ENCODE data around the gene MMP12. TPM values are rescaled to one million over a fixed set of nuclear protein-coding genes. Genes with fewer than 3 reads are reported as not detected.

MMP12 gene
- total and polyA plus RNA-seq, 2 experiments from 2014 or later = not detected

DNA sequence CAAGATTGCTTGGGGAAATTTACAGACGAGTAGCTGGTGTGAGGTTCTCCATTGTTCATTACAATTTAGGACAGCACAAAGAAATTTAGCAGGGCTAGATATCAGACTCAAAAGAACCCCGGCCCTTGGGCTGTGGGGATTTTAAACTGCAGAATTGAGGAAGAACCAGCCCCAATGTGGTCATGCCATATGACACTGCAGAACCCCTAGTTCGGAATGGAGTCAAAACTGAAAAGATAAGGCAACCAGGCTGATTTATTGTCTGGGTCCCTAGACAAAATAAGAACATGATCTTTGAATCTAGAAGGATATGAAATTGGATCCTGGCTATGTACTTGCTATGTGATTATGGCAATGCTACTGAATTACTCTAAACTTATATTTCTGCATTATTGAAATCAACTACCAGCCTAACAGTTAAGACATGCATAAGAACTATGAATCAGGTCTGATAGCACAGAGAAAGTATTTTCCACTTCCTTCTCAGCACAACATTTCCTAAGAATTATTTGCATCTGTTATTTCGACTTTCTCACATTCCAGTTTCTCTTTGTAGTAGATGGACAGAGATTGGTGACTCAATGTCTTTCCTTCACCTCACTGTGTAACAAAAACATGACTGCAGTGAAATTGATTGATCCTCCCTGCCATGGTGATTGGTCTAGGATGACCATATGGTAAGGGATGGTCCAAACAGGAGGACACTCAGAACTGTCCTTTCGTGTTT lies 44.6 kb downstream of the MMP12 start:
- no peak for ATAC-seq
- Histone ChIP-seq H3K4me2 (no peak overlapping the region), H3K4me3 (no peak overlapping the region), H3K27ac (ENCODE audit: low read depth) (no peak overlapping the region), H3K27me3 (ENCODE audit: insufficient read depth) (no peaks in the 10 kb centered on the region), H3K9me2 (ENCODE audit: insufficient read depth) (no peaks in the 10 kb centered on the region), H3K36me3 (ENCODE audit: insufficient read depth) (no peaks in the 10 kb centered on the region), H3F3A (replicated peaks; ENCODE audit: low read depth) (no peaks in the 10 kb centered on the region), H2AFZ (peak overlapping the region; percentile 40; the same call in 1 of the 2 replicates), H3K4me1 (ENCODE audit: insufficient read depth) (no peaks in the 10 kb centered on the region), H3K79me2 (replicated peaks; ENCODE audit: insufficient read depth) (no peaks in the 10 kb centered on the region), H4K20me1 (replicated peaks; ENCODE audit: insufficient read depth) (no peaks in the 10 kb centered on the region)
- no peak overlapping the region for H3K4me3 Mint-ChIP-seq
- no peaks in the 10 kb centered on the region for H3K27me3 Mint-ChIP-seq (ENCODE audit: insufficient read depth, low read depth, poor library complexity)
- no peak for TF ChIP-seq STAT1 (IDR thresholded peaks at IDR 0.05; ENCODE audit: unreplicated experiment)
- TF ChIP-seq, protein P1, sequence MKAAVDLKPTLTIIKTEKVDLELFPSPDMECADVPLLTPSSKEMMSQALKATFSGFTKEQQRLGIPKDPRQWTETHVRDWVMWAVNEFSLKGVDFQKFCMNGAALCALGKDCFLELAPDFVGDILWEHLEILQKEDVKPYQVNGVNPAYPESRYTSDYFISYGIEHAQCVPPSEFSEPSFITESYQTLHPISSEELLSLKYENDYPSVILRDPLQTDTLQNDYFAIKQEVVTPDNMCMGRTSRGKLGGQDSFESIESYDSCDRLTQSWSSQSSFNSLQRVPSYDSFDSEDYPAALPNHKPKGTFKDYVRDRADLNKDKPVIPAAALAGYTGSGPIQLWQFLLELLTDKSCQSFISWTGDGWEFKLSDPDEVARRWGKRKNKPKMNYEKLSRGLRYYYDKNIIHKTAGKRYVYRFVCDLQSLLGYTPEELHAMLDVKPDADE (IDR thresholded peaks at IDR 0.05) = no peak
- TF ChIP-seq EZH2phosphoT487 (IDR thresholded peaks at IDR 0.05; ENCODE audit: unreplicated experiment) = no peak
- TF ChIP-seq JUNB (IDR thresholded peaks at IDR 0.05; ENCODE audit: unreplicated experiment) = no peak
- TF ChIP-seq, protein P2, sequence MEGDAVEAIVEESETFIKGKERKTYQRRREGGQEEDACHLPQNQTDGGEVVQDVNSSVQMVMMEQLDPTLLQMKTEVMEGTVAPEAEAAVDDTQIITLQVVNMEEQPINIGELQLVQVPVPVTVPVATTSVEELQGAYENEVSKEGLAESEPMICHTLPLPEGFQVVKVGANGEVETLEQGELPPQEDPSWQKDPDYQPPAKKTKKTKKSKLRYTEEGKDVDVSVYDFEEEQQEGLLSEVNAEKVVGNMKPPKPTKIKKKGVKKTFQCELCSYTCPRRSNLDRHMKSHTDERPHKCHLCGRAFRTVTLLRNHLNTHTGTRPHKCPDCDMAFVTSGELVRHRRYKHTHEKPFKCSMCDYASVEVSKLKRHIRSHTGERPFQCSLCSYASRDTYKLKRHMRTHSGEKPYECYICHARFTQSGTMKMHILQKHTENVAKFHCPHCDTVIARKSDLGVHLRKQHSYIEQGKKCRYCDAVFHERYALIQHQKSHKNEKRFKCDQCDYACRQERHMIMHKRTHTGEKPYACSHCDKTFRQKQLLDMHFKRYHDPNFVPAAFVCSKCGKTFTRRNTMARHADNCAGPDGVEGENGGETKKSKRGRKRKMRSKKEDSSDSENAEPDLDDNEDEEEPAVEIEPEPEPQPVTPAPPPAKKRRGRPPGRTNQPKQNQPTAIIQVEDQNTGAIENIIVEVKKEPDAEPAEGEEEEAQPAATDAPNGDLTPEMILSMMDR (conservative IDR thresholded peaks at IDR 0.05; ENCODE audit: low read depth in 2 of 2) = no peak
- TF ChIP-seq POLR2AphosphoS5 (IDR thresholded peaks at IDR 0.05; ENCODE audit: low read depth) = no peak
- no peak for TF ChIP-seq NANOG (IDR thresholded peaks at IDR 0.05; ENCODE audit: borderline replicate concordance)
- no peak for TF ChIP-seq ZNF331 (CRISPR knock-in tag; IDR thresholded peaks at IDR 0.05; ENCODE audit: low read depth)
- TF ChIP-seq EZH2 (IDR thresholded peaks at IDR 0.05; ENCODE audit: low read depth, unreplicated experiment) = no peak
- TF ChIP-seq, protein P3, sequence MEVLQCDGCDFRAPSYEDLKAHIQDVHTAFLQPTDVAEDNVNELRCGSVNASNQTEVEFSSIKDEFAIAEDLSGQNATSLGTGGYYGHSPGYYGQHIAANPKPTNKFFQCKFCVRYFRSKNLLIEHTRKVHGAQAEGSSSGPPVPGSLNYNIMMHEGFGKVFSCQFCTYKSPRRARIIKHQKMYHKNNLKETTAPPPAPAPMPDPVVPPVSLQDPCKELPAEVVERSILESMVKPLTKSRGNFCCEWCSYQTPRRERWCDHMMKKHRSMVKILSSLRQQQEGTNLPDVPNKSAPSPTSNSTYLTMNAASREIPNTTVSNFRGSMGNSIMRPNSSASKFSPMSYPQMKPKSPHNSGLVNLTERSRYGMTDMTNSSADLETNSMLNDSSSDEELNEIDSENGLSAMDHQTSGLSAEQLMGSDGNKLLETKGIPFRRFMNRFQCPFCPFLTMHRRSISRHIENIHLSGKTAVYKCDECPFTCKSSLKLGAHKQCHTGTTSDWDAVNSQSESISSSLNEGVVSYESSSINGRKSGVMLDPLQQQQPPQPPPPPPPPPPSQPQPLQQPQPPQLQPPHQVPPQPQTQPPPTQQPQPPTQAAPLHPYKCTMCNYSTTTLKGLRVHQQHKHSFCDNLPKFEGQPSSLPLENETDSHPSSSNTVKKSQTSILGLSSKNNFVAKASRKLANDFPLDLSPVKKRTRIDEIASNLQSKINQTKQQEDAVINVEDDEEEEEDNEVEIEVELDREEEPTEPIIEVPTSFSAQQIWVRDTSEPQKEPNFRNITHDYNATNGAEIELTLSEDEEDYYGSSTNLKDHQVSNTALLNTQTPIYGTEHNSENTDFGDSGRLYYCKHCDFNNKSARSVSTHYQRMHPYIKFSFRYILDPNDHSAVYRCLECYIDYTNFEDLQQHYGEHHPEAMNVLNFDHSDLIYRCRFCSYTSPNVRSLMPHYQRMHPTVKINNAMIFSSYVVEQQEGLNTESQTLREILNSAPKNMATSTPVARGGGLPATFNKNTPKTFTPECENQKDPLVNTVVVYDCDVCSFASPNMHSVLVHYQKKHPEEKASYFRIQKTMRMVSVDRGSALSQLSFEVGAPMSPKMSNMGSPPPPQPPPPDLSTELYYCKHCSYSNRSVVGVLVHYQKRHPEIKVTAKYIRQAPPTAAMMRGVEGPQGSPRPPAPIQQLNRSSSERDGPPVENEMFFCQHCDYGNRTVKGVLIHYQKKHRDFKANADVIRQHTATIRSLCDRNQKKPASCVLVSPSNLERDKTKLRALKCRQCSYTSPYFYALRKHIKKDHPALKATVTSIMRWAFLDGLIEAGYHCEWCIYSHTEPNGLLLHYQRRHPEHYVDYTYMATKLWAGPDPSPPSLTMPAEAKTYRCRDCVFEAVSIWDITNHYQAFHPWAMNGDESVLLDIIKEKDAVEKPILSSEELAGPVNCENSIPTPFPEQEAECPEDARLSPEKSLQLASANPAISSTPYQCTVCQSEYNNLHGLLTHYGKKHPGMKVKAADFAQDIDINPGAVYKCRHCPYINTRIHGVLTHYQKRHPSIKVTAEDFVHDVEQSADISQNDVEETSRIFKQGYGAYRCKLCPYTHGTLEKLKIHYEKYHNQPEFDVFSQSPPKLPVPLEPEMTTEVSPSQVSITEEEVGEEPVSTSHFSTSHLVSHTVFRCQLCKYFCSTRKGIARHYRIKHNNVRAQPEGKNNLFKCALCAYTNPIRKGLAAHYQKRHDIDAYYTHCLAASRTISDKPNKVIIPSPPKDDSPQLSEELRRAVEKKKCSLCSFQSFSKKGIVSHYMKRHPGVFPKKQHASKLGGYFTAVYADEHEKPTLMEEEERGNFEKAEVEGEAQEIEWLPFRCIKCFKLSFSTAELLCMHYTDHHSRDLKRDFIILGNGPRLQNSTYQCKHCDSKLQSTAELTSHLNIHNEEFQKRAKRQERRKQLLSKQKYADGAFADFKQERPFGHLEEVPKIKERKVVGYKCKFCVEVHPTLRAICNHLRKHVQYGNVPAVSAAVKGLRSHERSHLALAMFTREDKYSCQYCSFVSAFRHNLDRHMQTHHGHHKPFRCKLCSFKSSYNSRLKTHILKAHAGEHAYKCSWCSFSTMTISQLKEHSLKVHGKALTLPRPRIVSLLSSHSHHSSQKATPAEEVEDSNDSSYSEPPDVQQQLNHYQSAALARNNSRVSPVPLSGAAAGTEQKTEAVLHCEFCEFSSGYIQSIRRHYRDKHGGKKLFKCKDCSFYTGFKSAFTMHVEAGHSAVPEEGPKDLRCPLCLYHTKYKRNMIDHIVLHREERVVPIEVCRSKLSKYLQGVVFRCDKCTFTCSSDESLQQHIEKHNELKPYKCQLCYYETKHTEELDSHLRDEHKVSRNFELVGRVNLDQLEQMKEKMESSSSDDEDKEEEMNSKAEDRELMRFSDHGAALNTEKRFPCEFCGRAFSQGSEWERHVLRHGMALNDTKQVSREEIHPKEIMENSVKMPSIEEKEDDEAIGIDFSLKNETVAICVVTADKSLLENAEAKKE (CRISPR knock-in tag; IDR thresholded peaks at IDR 0.05) = no peak
- TF ChIP-seq ZNF114 (CRISPR knock-in tag; IDR thresholded peaks at IDR 0.05) = no peak
- TF ChIP-seq, protein P4, sequence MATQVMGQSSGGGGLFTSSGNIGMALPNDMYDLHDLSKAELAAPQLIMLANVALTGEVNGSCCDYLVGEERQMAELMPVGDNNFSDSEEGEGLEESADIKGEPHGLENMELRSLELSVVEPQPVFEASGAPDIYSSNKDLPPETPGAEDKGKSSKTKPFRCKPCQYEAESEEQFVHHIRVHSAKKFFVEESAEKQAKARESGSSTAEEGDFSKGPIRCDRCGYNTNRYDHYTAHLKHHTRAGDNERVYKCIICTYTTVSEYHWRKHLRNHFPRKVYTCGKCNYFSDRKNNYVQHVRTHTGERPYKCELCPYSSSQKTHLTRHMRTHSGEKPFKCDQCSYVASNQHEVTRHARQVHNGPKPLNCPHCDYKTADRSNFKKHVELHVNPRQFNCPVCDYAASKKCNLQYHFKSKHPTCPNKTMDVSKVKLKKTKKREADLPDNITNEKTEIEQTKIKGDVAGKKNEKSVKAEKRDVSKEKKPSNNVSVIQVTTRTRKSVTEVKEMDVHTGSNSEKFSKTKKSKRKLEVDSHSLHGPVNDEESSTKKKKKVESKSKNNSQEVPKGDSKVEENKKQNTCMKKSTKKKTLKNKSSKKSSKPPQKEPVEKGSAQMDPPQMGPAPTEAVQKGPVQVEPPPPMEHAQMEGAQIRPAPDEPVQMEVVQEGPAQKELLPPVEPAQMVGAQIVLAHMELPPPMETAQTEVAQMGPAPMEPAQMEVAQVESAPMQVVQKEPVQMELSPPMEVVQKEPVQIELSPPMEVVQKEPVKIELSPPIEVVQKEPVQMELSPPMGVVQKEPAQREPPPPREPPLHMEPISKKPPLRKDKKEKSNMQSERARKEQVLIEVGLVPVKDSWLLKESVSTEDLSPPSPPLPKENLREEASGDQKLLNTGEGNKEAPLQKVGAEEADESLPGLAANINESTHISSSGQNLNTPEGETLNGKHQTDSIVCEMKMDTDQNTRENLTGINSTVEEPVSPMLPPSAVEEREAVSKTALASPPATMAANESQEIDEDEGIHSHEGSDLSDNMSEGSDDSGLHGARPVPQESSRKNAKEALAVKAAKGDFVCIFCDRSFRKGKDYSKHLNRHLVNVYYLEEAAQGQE (IDR thresholded peaks at IDR 0.05; ENCODE audit: unreplicated experiment) = no peak
- no peak for TF ChIP-seq CREB1 (CRISPR knock-in tag; IDR thresholded peaks at IDR 0.05; ENCODE audit: low read depth)
- DNase-seq (ENCODE audit: low spot score) = no peak
- H3K9me3 Mint-ChIP-seq = peaks cover 17% of the 10 kb centered on the region
- peaks cover 12% of the 10 kb centered on the region for H3K36me3 Mint-ChIP-seq (ENCODE audit: low read depth)
- peaks cover 9% of the 10 kb centered on the region; the same call in 2 of the 3 replicates for H3K4me1 Mint-ChIP-seq
- no peak overlapping the region for H3K27ac Mint-ChIP-seq
